H1 (cell line): ENCODE results near the gene WASF3. TPM values are rescaled to one million over a fixed set of nuclear protein-coding genes. Genes with fewer than 3 reads are reported as not detected.

Source experiments
- CTCF ChIA-PET: fragments of 300-600 bp; sonication (Branson Sonifier 250); formaldehyde crosslinking; loops from one replicate; lab custom pipeline; 2021; ENCODE audit not compliant: partially characterized antibody; lab: Charles Lee
- POLR2A ChIA-PET: fragments of 300-600 bp; sonication (Branson Sonifier 250); formaldehyde crosslinking; loops from one replicate; lab custom pipeline; 2021; ENCODE audit warnings: inconsistent platforms; ENCODE audit not compliant: partially characterized antibody; lab: Charles Lee
- DNase-seq, 2 experiments: peaks; one replicate each; pipeline versions ENCODE4 v3.0.0 to v3.0.0-alpha.2; 2010 to 2022; ENCODE audit warnings: low spot score in 2 of 2, low read depth in 1 of 2, mixed read lengths in 1 of 2
- FAIRE-seq: peaks from 2 replicates; lab custom pipeline; 2011; peaks lifted over from hg19 to GRCh38; lab: Jason Lieb, UNC
- H2AFZ ChIP-seq: 2 replicates; pipeline ENCODE4 v1.8.1; 2012; ENCODE audit warnings: low read length, inconsistent platforms
- H2AK5ac ChIP-seq: 2 replicates; pipeline ENCODE4 v1.6.1; 2013; ENCODE audit warnings: low read depth, low read length
- H2BK120ac ChIP-seq: replicated peaks from 2 replicates; pipeline ENCODE3; 2013; ENCODE audit warnings: low read depth, low read length, inconsistent platforms
- H2BK12ac ChIP-seq: 2 replicates; pipeline ENCODE4 v1.6.1; 2013; ENCODE audit warnings: low read depth, low read length
- H2BK15ac ChIP-seq: 2 replicates; pipeline ENCODE4 v1.6.1; 2013; ENCODE audit warnings: low read length
- H2BK20ac ChIP-seq: 2 replicates; pipeline ENCODE4 v1.6.1; 2013; ENCODE audit warnings: low read length
- H2BK5ac ChIP-seq: 2 replicates; pipeline ENCODE4 v1.6.1; 2013; ENCODE audit warnings: low read depth, low read length
- H3K14ac ChIP-seq: 2 replicates; pipeline ENCODE4 v1.6.1; 2013; ENCODE audit warnings: inconsistent platforms; ENCODE audit not compliant: insufficient read length
- H3K18ac ChIP-seq: 2 replicates; pipeline ENCODE4 v1.6.1; 2013; ENCODE audit warnings: low read length; ENCODE audit errors: extremely low read depth
- H3K23ac ChIP-seq: 2 replicates; pipeline ENCODE4 v1.6.1; 2013; ENCODE audit warnings: inconsistent platforms; ENCODE audit not compliant: insufficient read length
- H3K23me2 ChIP-seq: 2 replicates; pipeline ENCODE4 v1.6.1; 2013; ENCODE audit warnings: low read depth, low read length
- H3K27ac ChIP-seq: 2 replicates; pipeline ENCODE4 v1.6.1; 2011; ENCODE audit warnings: low read depth, low read length, inconsistent platforms
- H3K27me3 ChIP-seq, 4 experiments: replicated peaks in 1 of 4; 1 replicate in 1 of 4; 2 replicates in 3 of 4; pipeline versions ENCODE4 v1.6.1 to v1.8.1; 2011 to 2013; ENCODE audit warnings: low read length in 3 of 4, mild to moderate bottlenecking in 3 of 4, inconsistent platforms in 2 of 4, mixed read lengths in 2 of 4, moderate library complexity in 1 of 4; ENCODE audit not compliant: control insufficient read depth in 3 of 4, insufficient read depth in 3 of 4; ENCODE audit errors: extremely low read depth in 1 of 4
- H3K36me3 ChIP-seq, 4 experiments: 2 replicates each; pipeline versions ENCODE4 v1.6.1 to v1.8.1; 2011 to 2013; ENCODE audit warnings: mild to moderate bottlenecking in 4 of 4, low read length in 3 of 4, moderate library complexity in 2 of 4, control low read depth in 1 of 4, inconsistent platforms in 1 of 4; ENCODE audit not compliant: insufficient read depth in 4 of 4, control insufficient read depth in 2 of 4
- H3K4ac ChIP-seq: replicated peaks from 2 replicates; pipeline ENCODE3; 2013; ENCODE audit warnings: low read length, low read depth, mixed read lengths, inconsistent platforms; ENCODE audit not compliant: insufficient read length
- H3K4me1 ChIP-seq, 4 experiments: replicated peaks in 1 of 4; 1 replicate in 1 of 4; 2 replicates in 3 of 4; pipeline versions ENCODE4 v1.6.1 to v1.8.1; 2011 to 2013; ENCODE audit warnings: low read length in 3 of 4, inconsistent platforms in 2 of 4, mixed read lengths in 1 of 4; ENCODE audit not compliant: insufficient read depth in 4 of 4, control insufficient read depth in 3 of 4
- H3K4me2 ChIP-seq, 2 experiments: 2 replicates each; pipeline versions ENCODE4 v1.6.1 to v1.8.1; 2011 to 2013; ENCODE audit warnings: low read depth in 2 of 2, low read length in 2 of 2, control low read depth in 1 of 2, inconsistent platforms in 1 of 2, mild to moderate bottlenecking in 1 of 2; ENCODE audit not compliant: insufficient read depth in 1 of 2
- H3K4me3 ChIP-seq, 4 experiments: fragments of 200-600, 300-600 bp in 1 of 4; sonication (generic), shearing (Covaris generic), sonication (Bioruptor Twin) in 1 of 4; 2 replicates each; pipeline versions ENCODE4 v1.5.1 to v1.8.1; 2011 to 2016; ENCODE audit warnings: low read length in 4 of 4, low read depth in 3 of 4, control low read depth in 2 of 4, inconsistent platforms in 2 of 4, mild to moderate bottlenecking in 2 of 4, mixed read lengths in 1 of 4, moderate library complexity in 1 of 4; ENCODE audit not compliant: insufficient read depth in 2 of 4; ENCODE audit errors: extremely low read depth in 1 of 4
- H3K56ac ChIP-seq: replicated peaks from 2 replicates; pipeline ENCODE3; 2013; ENCODE audit warnings: low read depth, mild to moderate bottlenecking, mixed read lengths, low read length, inconsistent platforms; ENCODE audit not compliant: insufficient read length
- H3K79me1 ChIP-seq: 2 replicates; pipeline ENCODE4 v1.6.1; 2013; ENCODE audit warnings: low read depth, low read length, control low read depth
- H3K79me2 ChIP-seq, 2 experiments: 2 replicates each; pipeline versions ENCODE4 v1.6.1 to v1.8.1; 2012 to 2013; ENCODE audit warnings: low read length in 2 of 2, mild to moderate bottlenecking in 2 of 2, inconsistent platforms in 1 of 2; ENCODE audit not compliant: insufficient read depth in 2 of 2, control insufficient read depth in 1 of 2
- H3K9ac ChIP-seq, 4 experiments: replicated peaks in 1 of 4; 1 replicate in 1 of 4; 2 replicates in 3 of 4; pipeline versions ENCODE4 v1.6.1 to v1.8.1; 2011 to 2013; ENCODE audit warnings: low read depth in 3 of 4, low read length in 3 of 4, control low read depth in 2 of 4, mild to moderate bottlenecking in 2 of 4, moderate library complexity in 2 of 4, inconsistent platforms in 1 of 4; ENCODE audit errors: extremely low read depth in 1 of 4
- H3K9me3 ChIP-seq, 2 experiments: 2 replicates each; pipeline versions ENCODE4 v1.6.1 to v1.8.1; 2012 to 2013; ENCODE audit warnings: mild to moderate bottlenecking in 2 of 2, moderate library complexity in 2 of 2, control low read depth in 1 of 2, inconsistent platforms in 1 of 2, low read depth in 1 of 2, low read length in 1 of 2, mixed read lengths in 1 of 2; ENCODE audit not compliant: insufficient read depth in 2 of 2
- H4K20me1 ChIP-seq, 2 experiments: replicated peaks in 1 of 2; 2 replicates each; pipeline versions ENCODE3 to v1.8.1; 2011 to 2013; ENCODE audit warnings: inconsistent platforms in 2 of 2, low read length in 2 of 2, mild to moderate bottlenecking in 1 of 2; ENCODE audit not compliant: insufficient read depth in 2 of 2, control insufficient read depth in 1 of 2
- H4K5ac ChIP-seq: 2 replicates; pipeline ENCODE4 v1.6.1; 2013; ENCODE audit warnings: low read length, low read depth, mixed read lengths, inconsistent platforms; ENCODE audit not compliant: insufficient read length
- H4K8ac ChIP-seq: 2 replicates; pipeline ENCODE4 v1.8.0; 2013; ENCODE audit warnings: mild to moderate bottlenecking, moderate library complexity, low read length, inconsistent platforms; ENCODE audit not compliant: insufficient read depth; ENCODE audit errors: extremely low read depth
- H4K91ac ChIP-seq: replicated peaks from 2 replicates; pipeline ENCODE3; 2013; ENCODE audit warnings: low read length, mixed read lengths, inconsistent platforms; ENCODE audit not compliant: insufficient read length
- BACH1 ChIP-seq: IDR thresholded peaks from 2 replicates; pipeline ENCODE4 v1.6.1; 2012; ENCODE audit warnings: low read length, improper control_type of control experiment
- KDM1A ChIP-seq: fragments of 200-600, 300-600 bp; sonication (generic); IDR thresholded peaks from 2 replicates; pipeline ENCODE4 v1.7.1; 2016; ENCODE audit warnings: mild to moderate bottlenecking, low read length, borderline replicate concordance
- POU5F1 ChIP-seq: IDR thresholded peaks from 2 replicates; pipeline ENCODE4 v1.6.1; 2011; ENCODE audit warnings: low read depth, mild to moderate bottlenecking, low read length, moderate library complexity
- SIX5 ChIP-seq: IDR thresholded peaks from 2 replicates; pipeline ENCODE4 v1.6.1; 2011; ENCODE audit warnings: mild to moderate bottlenecking, low read depth, low read length
- TAF7 ChIP-seq: optimal IDR thresholded peaks from 2 replicates; pipeline ENCODE3; 2011; ENCODE audit warnings: low read depth, mild to moderate bottlenecking, inconsistent platforms, low read length, moderate library complexity, borderline replicate concordance
- WGBS, 2 experiments: shearing (Covaris generic) in 1 of 2; methylation state at CpG; one replicate each; pipeline versions ENCODE4 v1.1.6 to v1.1.7; 2013 to 2015; ENCODE audit warnings: low lambda C conversion rate in 2 of 2, mixed read lengths in 2 of 2, inconsistent platforms in 1 of 2, low coverage in 1 of 2, missing lambda C conversion rate in 1 of 2; ENCODE audit not compliant: insufficient replicate concordance in 2 of 2, insufficient coverage in 1 of 2, insufficient read length in 1 of 2; ENCODE audit errors: extremely low coverage in 1 of 2, missing lambda C conversion rate in 1 of 2; 5-methylcytosine and 5-hydroxymethylcytosine counted together
- polyA plus RNA-seq, 7 experiments: library from polyadenylated mRNA; depleted of rRNA in 3 of 7; stranded (reverse) in 5 of 7; unstranded in 2 of 7; fragments of >200 nt in 5 of 7; fragments of 200-250 nt in 2 of 7; gene quantifications; 1 replicate in 5 of 7; 2 replicates in 1 of 7; 4 replicates in 1 of 7; pipeline versions ENCODE4 v1.2.1 to v1.2.3, GENCODE V29; 2011 to 2013; ENCODE audit warnings: missing spikeins in 2 of 7, mixed read lengths in 2 of 7
- total RNA-seq: library from RNA; stranded (reverse); fragmentation: NEBNext Ultra II Directional; extraction: Animal tissue kit (Norgen Biotek cat#: 25700); gene quantifications from 2 replicates; pipeline ENCODE4 v1.2.1, GENCODE V29; 2021

Gene WASF3
- total and polyA plus RNA-seq, 2 of the 8 experiments (the other 6 are each of a cell fraction or from before 2014, with no cell fraction given): 18.7 to 39.8 TPM

DNA sequence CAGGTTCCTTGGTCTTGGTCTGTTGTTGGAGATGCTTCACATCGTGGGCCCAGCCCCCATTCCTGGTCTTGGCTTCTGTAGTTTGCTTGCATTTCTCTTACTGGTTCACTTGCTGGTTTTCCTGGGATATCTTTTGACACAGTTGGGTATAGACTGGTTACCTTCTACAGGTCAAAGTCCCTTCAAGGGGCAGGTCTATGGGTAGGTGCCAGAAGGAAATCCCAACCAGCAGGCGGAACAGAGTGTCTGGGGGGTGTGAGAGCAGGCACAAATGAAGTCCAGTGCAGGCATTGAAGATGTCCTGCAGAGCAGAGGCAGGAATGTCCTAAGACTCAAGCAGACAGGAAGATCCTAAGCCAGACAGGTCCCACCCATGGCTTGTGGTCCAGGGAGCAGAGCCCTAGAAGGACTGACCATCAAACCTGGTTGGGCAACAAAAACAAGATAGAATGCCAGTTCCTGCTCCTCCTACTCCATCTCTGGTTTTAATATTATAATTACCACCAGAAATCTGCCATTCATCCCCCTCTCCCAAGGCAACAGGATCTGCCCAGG lies 17.7 kb upstream of the WASF3 start:
- no peak overlapping the region for H3K23ac ChIP-seq
- no peak overlapping the region for H3K4ac ChIP-seq
- H3K4me2 ChIP-seq: no peak overlapping the region
- H4K8ac ChIP-seq: no peak overlapping the region
- H3K79me1 ChIP-seq: no peaks in the 10 kb centered on the region
- FAIRE-seq: no peak
- H3K36me3 ChIP-seq: no peaks in the 10 kb centered on the region
- no peaks in the 10 kb centered on the region for H3K27me3 ChIP-seq
- no peak overlapping the region for H2BK20ac ChIP-seq
- CTCF ChIA-PET: no interaction called here
- WGBS, 2 experiments: 94% methylated on average over 2 of the region's 2 CpGs; no CpG with 5 or more reads in 1 of the 2 experiments
- POLR2A ChIA-PET: no interaction called here
- no peak overlapping the region for H3K14ac ChIP-seq
- H3K4me3 ChIP-seq: no peak overlapping the region
- no peak overlapping the region for H2BK15ac ChIP-seq
- H3K27ac ChIP-seq: no peak overlapping the region
- H2BK12ac ChIP-seq: no peak overlapping the region
- no peaks in the 10 kb centered on the region for H4K20me1 ChIP-seq
- H2AFZ ChIP-seq: no peak overlapping the region
- no peak overlapping the region for H2BK5ac ChIP-seq
- H2BK120ac ChIP-seq: no peak overlapping the region
- TF ChIP-seq KDM1A (no peak), TAF7 (no peak), POU5F1 (no peak), SIX5 (no peak), BACH1 (no peak)
- TF ChIP-seq, all 59 proteins: peak for 0
- Histone ChIP-seq H3K9ac (no peak overlapping the region), H4K5ac (no peak overlapping the region), H3K9me3 (no peaks in the 10 kb centered on the region), H3K79me2 (no peaks in the 10 kb centered on the region), H3K18ac (no peak overlapping the region), H2AK5ac (no peak overlapping the region), H4K91ac (no peak overlapping the region), H3K4me1 (no peaks in the 10 kb centered on the region), H3K23me2 (no peaks in the 10 kb centered on the region), H3K56ac (no peak overlapping the region)
- DNase-seq: no peak
